Measurements from ENCODE around the gene DCAF12L1. TPM values are rescaled to one million over a fixed set of nuclear protein-coding genes. Genes with fewer than 3 reads are reported as not detected.

The DCAF12L1 gene
- total RNA-seq, 1 experiment from 2014 or later: not detected

DNA sequence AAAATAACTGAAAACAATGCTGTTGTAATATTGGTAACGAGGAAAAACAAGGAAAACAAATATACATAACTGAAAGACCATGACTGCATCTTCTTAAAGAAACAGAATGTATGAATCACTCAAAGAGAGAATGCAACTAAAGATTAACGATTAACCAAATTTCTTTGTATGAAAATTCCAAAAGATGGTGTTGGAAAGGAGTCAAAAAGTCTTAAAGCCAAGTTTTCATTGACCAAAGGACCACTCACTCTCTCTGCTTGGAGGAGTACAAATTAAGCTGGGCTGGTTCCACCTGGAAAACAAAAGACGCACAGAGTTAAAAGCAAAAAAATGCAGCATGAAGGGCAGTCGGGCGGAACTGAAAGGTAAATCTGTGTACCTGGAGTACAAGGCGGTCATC lies 1.8 kb downstream of the DCAF12L1 start (continued):
- TF ChIP-seq POLR2AphosphoS5 (IDR thresholded peaks at IDR 0.05; ENCODE audit: low read depth, low read length) (no peak), JUND (IDR thresholded peaks at IDR 0.05) (no peak), CEBPB (IDR thresholded peaks at IDR 0.05; ENCODE audit: low read depth) (no peak), ZNF274 (IDR thresholded peaks at IDR 0.05; ENCODE audit: low read depth, low read length) (no peak), SRF (IDR thresholded peaks at IDR 0.05; ENCODE audit: low read depth) (no peak)

DNA sequence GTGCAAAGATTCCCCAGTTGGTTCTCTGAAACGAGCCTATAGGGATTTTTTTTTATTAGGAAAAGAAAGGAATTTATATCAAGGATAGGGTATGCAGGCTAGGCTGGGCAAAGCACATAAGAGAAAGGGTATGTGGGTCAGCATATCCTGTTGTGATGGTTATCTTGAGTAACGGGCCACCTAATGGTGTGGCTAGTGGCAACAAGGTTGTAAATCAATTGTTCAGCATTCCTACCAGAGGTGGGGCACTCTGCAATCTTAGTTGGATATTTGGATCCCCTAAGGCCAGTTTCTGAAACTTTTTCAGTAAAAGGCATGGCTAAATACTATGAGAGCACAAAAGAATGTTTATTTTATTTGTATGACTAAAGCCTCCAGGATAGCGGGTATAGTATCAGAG lies 42.7 kb downstream of the DCAF12L1 start:
- Histone ChIP-seq H3K4me1 (ENCODE audit: control insufficient read depth in 1 of 2, insufficient read depth in 2 of 2, low read length in 2 of 2) (no peaks in the 10 kb centered on the region), H3K79me2 (ENCODE audit: insufficient read depth, low read length) (no peaks in the 10 kb centered on the region), H2AFZ (ENCODE audit: low read depth, low read length, poor library complexity, severe bottlenecking) (no peak overlapping the region), H3K9me2 (ENCODE audit: insufficient read depth) (no peaks in the 10 kb centered on the region), H3K9ac (ENCODE audit: low read length) (no peak overlapping the region), H3K9me3 (ENCODE audit: control insufficient read depth in 1 of 2, insufficient read depth in 1 of 2, low read depth in 1 of 2, low read length in 2 of 2) (no peaks in the 10 kb centered on the region), H3K27me3 (ENCODE audit: insufficient read depth, low read length) (no peaks in the 10 kb centered on the region), H3K27ac (ENCODE audit: low read depth, low read length) (no peak overlapping the region), H3K36me3 (ENCODE audit: control insufficient read depth in 1 of 2, insufficient read depth in 2 of 2, low read length in 2 of 2) (no peaks in the 10 kb centered on the region), H3K4me2 (ENCODE audit: low read length) (no peak overlapping the region), H4K20me1 (ENCODE audit: insufficient read depth) (no peaks in the 10 kb centered on the region), H3K4me3 (replicated peaks in 1 of 2; ENCODE audit: low read depth in 1 of 2, low read length in 2 of 2) (no peak overlapping the region)
- no peak for TF ChIP-seq ZNF274 (IDR thresholded peaks at IDR 0.05; ENCODE audit: low read depth, low read length)
- no peak for TF ChIP-seq TCF7L2 (IDR thresholded peaks at IDR 0.05; ENCODE audit: borderline replicate concordance, extremely low read depth, insufficient read depth, insufficient read length)
- TF ChIP-seq, protein P1, sequence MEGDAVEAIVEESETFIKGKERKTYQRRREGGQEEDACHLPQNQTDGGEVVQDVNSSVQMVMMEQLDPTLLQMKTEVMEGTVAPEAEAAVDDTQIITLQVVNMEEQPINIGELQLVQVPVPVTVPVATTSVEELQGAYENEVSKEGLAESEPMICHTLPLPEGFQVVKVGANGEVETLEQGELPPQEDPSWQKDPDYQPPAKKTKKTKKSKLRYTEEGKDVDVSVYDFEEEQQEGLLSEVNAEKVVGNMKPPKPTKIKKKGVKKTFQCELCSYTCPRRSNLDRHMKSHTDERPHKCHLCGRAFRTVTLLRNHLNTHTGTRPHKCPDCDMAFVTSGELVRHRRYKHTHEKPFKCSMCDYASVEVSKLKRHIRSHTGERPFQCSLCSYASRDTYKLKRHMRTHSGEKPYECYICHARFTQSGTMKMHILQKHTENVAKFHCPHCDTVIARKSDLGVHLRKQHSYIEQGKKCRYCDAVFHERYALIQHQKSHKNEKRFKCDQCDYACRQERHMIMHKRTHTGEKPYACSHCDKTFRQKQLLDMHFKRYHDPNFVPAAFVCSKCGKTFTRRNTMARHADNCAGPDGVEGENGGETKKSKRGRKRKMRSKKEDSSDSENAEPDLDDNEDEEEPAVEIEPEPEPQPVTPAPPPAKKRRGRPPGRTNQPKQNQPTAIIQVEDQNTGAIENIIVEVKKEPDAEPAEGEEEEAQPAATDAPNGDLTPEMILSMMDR (IDR thresholded peaks at IDR 0.05 in 2 of 3, conservative IDR thresholded peaks at IDR 0.05 in 1 of 3; ENCODE audit: borderline replicate concordance in 1 of 3, insufficient read depth in 1 of 3, low read depth in 2 of 3, low read length in 2 of 3): no peak
- ChIA-PET POLR2A (no interaction called here), RAD21 (ENCODE audit: low non-redundant PET in 1 of 2, low total read pairs in 2 of 2, uncharacterized antibody in 2 of 2, unreplicated experiment in 2 of 2) (no interaction called here), CTCF (no interaction called here)
- ATAC-seq (no peak), DNase-seq (ENCODE audit: low read depth, low spot score) (no peak)
- intact Hi-C loops (cut with micrococcal nuclease): no loop called here
- no TSS peak for BruUV-seq (replicated peaks)

All from HCT116 (cell line).